ENCODE measurements around the gene EGLN2.

GRCh38 chr19:40803857-40804782 is 5.1 kb downstream of the EGLN2 start:
- TF ChIP-seq ZNF76 (CRISPR knock-in tag; IDR thresholded peaks at IDR 0.05; ENCODE audit: borderline replicate concordance) (no peak), TCF7 (IDR thresholded peaks at IDR 0.05; ENCODE audit: borderline replicate concordance) (no peak), MBD2 (IDR thresholded peaks at IDR 0.05; ENCODE audit: borderline replicate concordance, low read depth) (no peak), KLF13 (tag; IDR thresholded peaks at IDR 0.05; ENCODE audit: borderline replicate concordance, low read depth) (no peak), ETV5 (CRISPR knock-in tag; IDR thresholded peaks at IDR 0.05; ENCODE audit: low read depth) (no peak), MTA2 (IDR thresholded peaks at IDR 0.05; ENCODE audit: low read depth) (no peak), TAF15 (IDR thresholded peaks at IDR 0.05; ENCODE audit: low read depth, low read length) (no peak), XRCC4 (IDR thresholded peaks at IDR 0.05; ENCODE audit: extremely low read depth, insufficient read depth, insufficient read length) (no peak), ZFP91 (CRISPR knock-in tag; IDR thresholded peaks at IDR 0.05) (no peak), ZNF274 (IDR thresholded peaks at IDR 0.05; ENCODE audit: borderline replicate concordance, low read depth, low read length) (no peak)

Measured in K562 (cell line).